Activated CD8-positive, alpha-beta memory T cell treated with anti-CD3 and anti-CD28 coated beads, Interleukin-2, amount 50 U/mL, for 48 hours (primary cell): ENCODE measurements around the gene PFKFB3.
"Not testable (repeated sequence)": the region's sequence is repeated elsewhere in the genome, so short reads cannot be mapped to it uniquely, and the experiment has no call there.

Source experiments
- DNase-seq: peaks from one replicate; pipeline ENCODE4 v3.0.0-alpha.2; 2020

The PFKFB3 gene

GRCh38 chr10:6203331-6204062 lies 765 bp downstream of the PFKFB3 start:
- DNase-seq: peak; percentile 83

DNA sequence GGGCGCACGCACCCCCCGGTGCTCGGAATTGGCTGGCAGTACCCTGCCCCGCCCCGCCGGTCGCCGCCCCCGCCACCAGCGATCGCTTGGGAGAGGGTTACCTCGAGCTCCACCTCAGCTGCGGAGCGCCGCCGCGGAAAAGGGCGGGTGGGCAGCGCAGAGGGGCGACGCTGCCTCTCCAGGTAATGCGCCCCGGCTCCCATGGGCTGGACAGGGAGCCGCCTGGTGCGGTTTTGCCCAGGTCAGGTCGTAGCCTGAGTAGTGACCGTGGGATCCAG lies 1.3 kb downstream of the PFKFB3 start:
- DNase-seq: peak; percentile 81

- DNase-seq: no peak
These were observed 1.8 kb downstream of the PFKFB3 start for GRCh38 chr10:6204341-6205191.

- not testable (repeated sequence) for DNase-seq
These were observed 3.8 kb downstream of the PFKFB3 start for GRCh38 chr10:6206486-6206885.

DNA sequence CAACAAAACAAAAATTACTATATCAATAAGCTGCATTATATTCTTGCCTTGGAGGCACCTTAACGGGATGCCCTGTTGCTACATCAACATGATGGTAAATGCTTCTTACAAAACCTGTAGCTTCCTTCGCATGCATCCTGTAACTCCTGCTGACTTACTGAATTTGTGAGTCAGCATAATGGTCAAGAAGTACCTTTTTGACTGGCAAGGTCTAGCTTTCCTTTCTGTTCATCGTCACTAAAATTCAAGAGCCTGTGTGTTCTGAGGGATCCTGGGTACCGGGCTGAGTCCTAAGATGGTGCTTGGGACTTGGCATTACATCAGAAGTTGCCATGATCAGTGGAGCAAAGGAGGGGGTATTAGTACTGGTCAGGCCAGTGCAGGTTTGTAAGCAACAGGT lies 4.9 kb downstream of the PFKFB3 start:
- DNase-seq: no peak

DNA sequence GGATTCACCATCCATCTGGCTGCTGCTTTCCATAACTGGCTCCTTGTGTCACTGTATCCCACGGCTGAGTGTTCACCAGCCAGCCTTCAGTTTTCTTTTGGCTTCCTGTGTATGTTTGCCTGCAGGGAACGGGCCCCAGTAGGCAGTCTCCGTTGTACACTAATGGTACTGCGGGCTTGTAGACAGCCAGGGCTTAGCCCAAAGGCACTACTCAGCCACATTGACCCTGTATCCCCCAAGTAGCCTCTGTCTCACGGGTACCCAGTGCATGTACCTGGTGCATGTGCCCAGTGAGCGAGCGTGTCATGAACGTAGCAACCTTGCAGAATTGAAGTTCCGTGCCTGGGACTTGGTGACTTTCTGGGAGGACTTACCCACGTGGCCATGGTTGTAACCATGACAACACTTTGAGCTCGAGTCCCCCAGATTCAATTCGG lies 6.1 kb downstream of the PFKFB3 start:
- DNase-seq: no peak

GRCh38 chr10:6211341-6211670 lies 8.6 kb downstream of the PFKFB3 start:
- DNase-seq: no peak

DNA sequence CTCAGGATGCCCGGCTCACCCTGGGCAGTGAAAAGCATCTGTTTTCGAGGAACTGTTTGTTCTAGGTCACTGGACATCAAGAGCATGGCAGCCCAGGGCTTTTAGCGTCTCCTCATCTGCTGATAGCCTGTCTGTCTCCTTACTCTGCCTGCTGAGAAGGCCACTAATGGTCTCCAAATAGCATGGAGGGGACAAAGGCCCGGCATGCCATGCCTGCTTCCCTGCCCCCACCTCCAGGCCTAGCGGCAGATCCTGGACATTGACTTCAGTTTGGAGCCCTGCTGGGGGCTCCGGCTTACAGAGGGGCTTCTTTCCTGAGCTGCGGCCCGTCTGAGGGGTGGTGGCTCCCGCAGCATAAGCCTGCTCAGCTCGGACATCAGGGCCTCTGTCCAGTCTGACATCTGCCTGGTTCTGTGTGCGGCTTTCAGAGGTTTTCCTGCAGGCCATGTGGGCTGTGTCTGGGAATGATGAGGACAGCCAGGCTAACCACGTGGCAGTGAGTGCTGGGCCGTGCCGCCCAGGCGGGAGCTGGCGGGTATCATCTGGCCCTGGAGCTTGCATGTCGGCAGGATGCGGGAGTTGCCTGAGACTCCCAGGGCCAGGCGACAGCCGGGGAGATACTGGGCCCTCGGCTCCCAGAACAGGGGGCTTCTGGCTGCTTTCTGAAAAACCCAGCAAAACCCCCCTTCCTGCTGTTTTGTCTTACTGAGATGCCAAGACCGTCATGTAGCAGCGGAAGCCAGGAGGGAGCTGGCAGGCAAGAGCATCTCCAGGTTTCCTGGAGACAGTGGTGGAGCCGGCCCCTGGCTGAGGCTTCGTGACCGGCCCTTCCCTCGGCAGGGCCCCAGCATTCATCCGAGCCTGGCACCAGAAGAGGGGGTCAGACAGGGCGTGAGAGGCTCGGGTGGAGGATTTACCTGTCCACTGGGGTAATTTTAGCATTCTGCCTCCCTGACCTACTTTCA lies 9.2 kb downstream of the PFKFB3 start:
- DNase-seq: no peak

GRCh38 chr10:6212806-6213205 lies 10.1 kb downstream of the PFKFB3 start:
- no peak for DNase-seq

GRCh38 chr10:6213257-6213905 lies 10.6 kb downstream of the PFKFB3 start:
- no peak for DNase-seq

DNA sequence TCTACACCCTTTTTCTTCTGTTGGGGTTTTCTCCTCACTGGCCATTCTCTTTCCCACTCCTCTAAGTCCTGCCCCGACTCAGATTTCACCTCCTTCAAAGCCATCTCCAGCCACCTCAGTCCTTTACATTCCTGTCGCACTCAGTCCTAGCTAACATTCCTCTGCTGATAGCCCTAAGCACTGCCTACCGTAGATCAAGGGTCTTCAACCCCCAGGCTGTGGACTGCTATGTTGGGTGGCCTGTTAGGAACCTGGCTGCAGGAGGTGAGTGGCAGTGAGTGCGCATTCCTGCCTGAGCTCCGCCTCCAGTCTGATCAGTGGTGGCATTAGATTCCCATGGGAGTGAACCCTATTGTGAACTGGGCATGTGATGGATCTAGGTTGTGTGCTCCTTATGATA lies 11.2 kb downstream of the PFKFB3 start:
- DNase-seq: no peak

GRCh38 chr10:6214612-6215011 lies 11.9 kb downstream of the PFKFB3 start:
- no peak for DNase-seq

DNA sequence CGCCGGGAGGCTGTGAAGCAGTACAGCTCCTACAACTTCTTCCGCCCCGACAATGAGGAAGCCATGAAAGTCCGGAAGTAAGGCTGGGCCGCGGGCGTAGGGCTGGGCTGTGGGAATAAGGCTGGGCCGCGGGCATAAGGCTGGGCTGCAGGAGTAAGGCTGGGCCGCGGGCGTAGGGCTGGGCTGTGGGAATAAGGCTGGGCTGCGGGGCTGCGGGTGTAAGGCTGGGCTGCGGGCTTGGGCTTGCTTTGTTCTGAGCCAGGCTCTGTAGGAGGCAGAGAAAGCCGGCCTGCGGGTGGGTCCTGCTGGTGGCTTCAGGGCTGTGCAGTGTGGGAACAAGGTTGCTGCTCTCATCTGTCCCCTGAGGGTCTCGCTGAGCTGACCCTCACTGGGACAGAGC lies 12.5 kb downstream of the PFKFB3 start:
- DNase-seq: no peak

GRCh38 chr10:6215683-6216484 lies 13.2 kb downstream of the PFKFB3 start:
- no peak for DNase-seq

DNA sequence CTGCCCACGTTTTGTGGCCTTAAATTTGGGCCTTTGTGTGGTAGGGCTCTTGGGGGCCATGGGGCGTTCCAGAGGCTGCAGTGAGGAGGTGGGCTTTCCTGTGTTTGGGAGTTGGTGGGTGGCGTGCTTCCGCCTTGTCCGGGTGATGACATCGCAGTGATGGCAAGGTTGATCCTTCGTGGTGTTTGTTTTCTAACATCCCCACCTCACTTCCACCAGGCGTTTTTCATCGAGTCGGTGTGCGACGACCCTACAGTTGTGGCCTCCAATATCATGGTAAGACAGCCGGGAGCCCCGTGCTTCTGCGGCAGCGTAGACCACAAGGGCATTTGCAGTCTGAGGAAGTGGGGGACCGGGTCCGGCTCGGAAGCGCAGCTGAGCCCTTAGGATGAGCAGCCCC lies 14.2 kb downstream of the PFKFB3 start:
- no peak for DNase-seq

DNA sequence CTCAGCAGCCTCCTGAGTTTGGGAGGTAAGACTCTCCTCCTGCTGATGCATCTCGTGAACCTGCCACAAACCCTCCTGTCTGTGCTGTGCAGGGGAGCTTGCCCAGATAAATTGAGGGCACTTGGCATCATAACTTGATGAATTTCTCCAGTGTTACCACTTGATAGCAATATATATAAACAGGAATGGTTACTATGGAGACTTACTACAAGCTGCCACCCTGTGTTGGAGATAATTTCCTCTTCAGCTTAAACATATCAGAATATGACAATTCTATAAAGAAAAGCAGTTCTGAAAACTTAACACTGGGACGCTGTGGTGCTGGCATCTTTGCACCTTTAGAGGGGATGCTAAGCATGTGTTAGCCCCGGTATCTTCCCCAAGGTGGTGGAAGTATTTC lies 14.9 kb downstream of the PFKFB3 start:
- no peak for DNase-seq

DNA sequence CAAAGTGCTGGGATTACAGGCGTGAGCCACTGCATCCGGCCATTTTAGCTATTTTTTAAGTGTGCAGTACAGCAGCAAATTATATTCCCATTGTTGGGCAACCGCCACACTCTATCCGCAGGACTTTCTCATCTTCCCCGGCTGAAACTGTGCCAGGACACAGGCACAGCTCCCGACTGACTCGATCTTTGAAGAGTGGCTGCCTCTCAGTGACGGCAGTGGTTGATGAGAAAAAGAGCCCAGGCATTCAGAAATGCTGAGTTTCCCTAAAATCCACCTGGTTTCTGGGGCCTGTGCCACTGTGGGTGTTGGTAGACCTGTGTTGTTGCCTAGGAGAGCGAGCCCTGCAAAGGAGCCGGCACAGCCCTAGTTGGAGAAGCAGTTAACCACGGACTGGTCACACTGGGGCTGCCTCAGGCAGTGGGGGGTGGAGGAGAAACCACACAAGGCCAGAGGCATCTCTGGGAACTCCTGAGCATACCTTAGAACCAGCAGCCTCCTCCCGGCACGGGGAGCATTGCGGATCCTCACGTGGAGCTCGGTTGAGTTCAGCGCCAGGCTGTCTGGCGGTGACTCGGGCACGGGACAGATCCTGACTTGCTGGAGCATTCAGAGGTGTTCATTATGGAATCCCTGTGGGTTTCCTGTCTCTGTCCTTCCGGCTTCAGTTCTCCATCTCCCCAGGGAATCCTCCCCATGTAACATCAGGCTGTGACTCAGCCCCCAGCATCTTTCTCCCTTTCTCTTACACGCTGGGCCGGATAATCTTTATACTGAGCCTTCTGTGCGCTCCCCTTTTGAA lies 16.2 kb downstream of the PFKFB3 start:
- no peak for DNase-seq

DNA sequence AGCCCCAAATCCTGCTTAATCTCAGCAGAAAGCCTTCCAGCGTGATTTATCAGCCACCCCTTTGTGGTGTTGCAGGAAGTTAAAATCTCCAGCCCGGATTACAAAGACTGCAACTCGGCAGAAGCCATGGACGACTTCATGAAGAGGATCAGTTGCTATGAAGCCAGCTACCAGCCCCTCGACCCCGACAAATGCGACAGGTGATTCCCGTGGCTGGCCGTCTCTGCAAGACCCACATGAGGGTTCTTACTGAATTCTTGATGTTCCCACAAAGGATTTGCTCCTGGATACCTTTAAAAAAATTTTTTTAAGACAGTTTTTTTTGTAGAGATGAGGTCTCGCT lies 16.7 kb downstream of the PFKFB3 start:
- no peak for DNase-seq

DNA sequence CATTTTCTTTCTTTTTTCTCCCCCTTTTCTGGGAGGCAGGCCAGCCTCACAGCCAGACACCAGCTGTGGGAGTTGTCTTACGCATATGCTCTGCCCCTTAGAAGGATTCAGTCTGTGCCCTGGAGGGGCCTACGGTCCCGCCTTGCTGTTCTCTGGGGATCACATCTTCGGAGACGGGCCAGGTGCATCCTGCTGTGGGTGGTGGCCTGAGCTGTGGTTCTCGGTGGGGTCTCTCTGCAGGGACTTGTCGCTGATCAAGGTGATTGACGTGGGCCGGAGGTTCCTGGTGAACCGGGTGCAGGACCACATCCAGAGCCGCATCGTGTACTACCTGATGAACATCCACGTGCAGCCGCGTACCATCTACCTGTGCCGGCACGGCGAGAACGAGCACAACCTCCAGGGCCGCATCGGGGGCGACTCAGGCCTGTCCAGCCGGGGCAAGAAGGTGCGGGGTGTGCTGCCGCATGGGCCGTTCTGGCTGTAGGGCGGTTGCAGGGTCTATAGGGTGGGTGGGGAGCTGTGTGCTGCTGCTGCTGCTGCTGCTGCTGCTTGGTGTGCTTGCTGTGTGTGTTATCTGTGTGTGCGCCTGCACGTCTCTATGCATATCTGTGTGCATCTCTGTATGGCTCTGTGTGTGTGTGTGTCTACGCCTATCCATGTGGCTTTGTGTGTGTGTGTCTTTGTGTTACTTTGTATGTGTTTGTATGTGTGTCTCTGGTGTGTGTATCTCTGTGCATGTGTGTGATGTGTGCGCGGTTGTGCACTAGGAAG lies 17.9 kb downstream of the PFKFB3 start:
- DNase-seq: no peak

- DNase-seq: no peak
These were observed 18.6 kb downstream of the PFKFB3 start for GRCh38 chr10:6221192-6221940.
